Lung (tissue), 12 donors: ENCODE measurements around the gene ENTREP1. TPM values are rescaled to one million over a fixed set of nuclear protein-coding genes. Genes with fewer than 3 reads are reported as not detected.
A peak's percentile ranks its signal among the peaks of the same experiment; 100 is the strongest.

ENCODE experiments used
- ATAC-seq: fragments of 200-7000 bp; cut with Tn5 transposase; one replicate; pipeline ENCODE4 v1.9.1; 2020; ENCODE audit warnings: moderate number of reproducible peaks; ENCODE audit not compliant: insufficient read depth, low FRiP score
- DNase-seq, 3 donors: peaks; one replicate each; pipeline ENCODE4 v3.0.0-alpha.2; 2013 to 2017
- H3K27ac ChIP-seq, 2 donors: one replicate each; pipeline ENCODE4 v1.5.1; 2013; ENCODE audit warnings: mild to moderate bottlenecking in 2 of 2, moderate library complexity in 2 of 2, control low read depth in 1 of 2, inconsistent platforms in 1 of 2, low read depth in 1 of 2, low read length in 1 of 2
- H3K27me3 ChIP-seq, 3 donors: one replicate each; pipeline ENCODE4 v1.5.1; 2013; ENCODE audit warnings: low read length in 2 of 3; ENCODE audit not compliant: control insufficient read depth in 3 of 3, insufficient read depth in 3 of 3
- H3K36me3 ChIP-seq, 4 donors: one replicate each; pipeline ENCODE4 v1.5.1; 2013; ENCODE audit warnings: low read length in 4 of 4, mild to moderate bottlenecking in 1 of 4, moderate library complexity in 1 of 4; ENCODE audit not compliant: control insufficient read depth in 4 of 4, insufficient read depth in 4 of 4
- H3K4me1 ChIP-seq, 5 donors: one replicate each; pipeline ENCODE4 v1.5.1; 2013; ENCODE audit warnings: low read length in 5 of 5, mild to moderate bottlenecking in 2 of 5, moderate library complexity in 1 of 5; ENCODE audit not compliant: control insufficient read depth in 5 of 5, insufficient read depth in 5 of 5
- H3K4me3 ChIP-seq: one replicate; pipeline ENCODE4 v1.5.1; 2013; ENCODE audit warnings: mild to moderate bottlenecking, control low read depth, moderate library complexity
- H3K9ac ChIP-seq, 2 donors: one replicate each; pipeline ENCODE4 v1.5.1; 2013; ENCODE audit warnings: low read length in 2 of 2, control low read depth in 1 of 2; ENCODE audit not compliant: insufficient read depth in 1 of 2
- H3K9me3 ChIP-seq, 4 donors: one replicate each; pipeline ENCODE4 v1.5.1; 2013; ENCODE audit warnings: low read length in 3 of 4, mild to moderate bottlenecking in 1 of 4, moderate library complexity in 1 of 4; ENCODE audit not compliant: control insufficient read depth in 4 of 4, insufficient read depth in 3 of 4
- WGBS, 2 donors: extraction: QIAGEN DNeasy Blood & Tissue Kit; methylation state at CpG; one replicate each; pipeline ENCODE4 v1.1.7; 2013; 5-methylcytosine and 5-hydroxymethylcytosine counted together
- polyA plus RNA-seq, 2 donors: library from polyadenylated mRNA; stranded (reverse); fragments of 200-250 nt; gene quantifications; one replicate each; pipeline ENCODE4 v1.2.1, GENCODE V29; 2013
- total RNA-seq, 2 donors: library from RNA; depleted of rRNA in 1 of 2; stranded (reverse); fragments of >200 nt in 1 of 2; gene quantifications; one replicate each; pipeline ENCODE4 v1.2.1, GENCODE V29; 2014 to 2021
- TF ChIP-seq, protein P1 (sequence below): IDR thresholded peaks from 2 replicates; pipeline ENCODE4 v1.5.1; 2012; ENCODE audit warnings: mild to moderate bottlenecking; ENCODE audit errors: control extremely low read depth, extremely low read depth
- donor health status: control.
- donor health status: control.
- donor health status: Bipolar disorder and iron deficiency.
- donor health status: healthy.
- donor health status: DM: yes; HTN: yes; CAD: no.

ENTREP1 gene
- total and polyA plus RNA-seq, 4 donors: 3.7 to 47.9 (median 18.3) TPM

DNA sequence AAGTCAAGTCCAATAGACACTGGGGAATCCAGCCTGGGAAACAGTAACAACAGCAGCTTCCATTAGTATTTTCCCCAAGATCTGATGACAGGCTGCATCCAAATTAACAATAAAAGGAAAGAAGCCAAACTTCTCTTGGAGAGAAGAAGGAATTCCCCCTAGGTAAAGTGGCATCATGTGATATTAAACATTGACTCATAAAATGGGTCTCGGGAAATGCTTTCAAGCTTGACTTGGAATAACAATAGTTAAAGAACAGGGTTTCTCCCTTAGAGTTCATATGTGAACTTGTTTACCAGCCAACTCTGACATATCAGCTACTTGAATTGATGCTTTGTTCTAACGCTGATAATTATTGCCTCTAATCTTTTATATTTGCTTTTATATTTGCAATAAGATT, 45.4 kb downstream of the ENTREP1 start:
- WGBS, 2 donors: 50 to 78% methylated on average over 2 of the region's 2 CpGs
- Histone ChIP-seq H3K27me3 (no peaks in the 10 kb centered on the region), H3K36me3 (no peaks in the 10 kb centered on the region), H3K9ac (no peak overlapping the region), H3K27ac (no peak overlapping the region), H3K4me1 (peaks cover 0 to 13% (median 0%) of the 10 kb centered on the region in 5 donors), H3K9me3 (no peaks in the 10 kb centered on the region), H3K4me3 (no peak overlapping the region)
- no peak for ATAC-seq
- DNase-seq: no peak
- TF ChIP-seq, protein P1, sequence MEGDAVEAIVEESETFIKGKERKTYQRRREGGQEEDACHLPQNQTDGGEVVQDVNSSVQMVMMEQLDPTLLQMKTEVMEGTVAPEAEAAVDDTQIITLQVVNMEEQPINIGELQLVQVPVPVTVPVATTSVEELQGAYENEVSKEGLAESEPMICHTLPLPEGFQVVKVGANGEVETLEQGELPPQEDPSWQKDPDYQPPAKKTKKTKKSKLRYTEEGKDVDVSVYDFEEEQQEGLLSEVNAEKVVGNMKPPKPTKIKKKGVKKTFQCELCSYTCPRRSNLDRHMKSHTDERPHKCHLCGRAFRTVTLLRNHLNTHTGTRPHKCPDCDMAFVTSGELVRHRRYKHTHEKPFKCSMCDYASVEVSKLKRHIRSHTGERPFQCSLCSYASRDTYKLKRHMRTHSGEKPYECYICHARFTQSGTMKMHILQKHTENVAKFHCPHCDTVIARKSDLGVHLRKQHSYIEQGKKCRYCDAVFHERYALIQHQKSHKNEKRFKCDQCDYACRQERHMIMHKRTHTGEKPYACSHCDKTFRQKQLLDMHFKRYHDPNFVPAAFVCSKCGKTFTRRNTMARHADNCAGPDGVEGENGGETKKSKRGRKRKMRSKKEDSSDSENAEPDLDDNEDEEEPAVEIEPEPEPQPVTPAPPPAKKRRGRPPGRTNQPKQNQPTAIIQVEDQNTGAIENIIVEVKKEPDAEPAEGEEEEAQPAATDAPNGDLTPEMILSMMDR: no peak

DNA sequence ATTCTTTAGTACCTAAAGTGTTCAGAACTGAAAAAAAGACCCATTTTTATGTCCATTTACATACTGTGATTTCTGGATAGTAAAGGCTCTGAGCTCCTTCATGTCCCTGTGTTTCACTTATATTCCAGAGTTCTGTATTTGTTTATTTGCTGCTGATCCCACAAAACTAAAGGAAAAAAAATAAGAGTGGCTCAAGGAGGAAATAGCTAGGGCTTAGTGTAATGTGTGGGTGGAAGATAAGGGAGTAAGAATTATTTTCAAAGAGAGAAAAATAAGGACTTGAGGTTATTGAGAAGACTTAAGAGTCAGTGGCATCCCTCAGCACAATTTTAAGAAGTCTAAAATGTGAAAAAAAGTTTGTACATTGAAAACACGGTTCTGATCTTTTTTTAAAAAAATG, 46.0 kb downstream of the ENTREP1 start:
- DNase-seq (no peak), ATAC-seq (no peak)
- Histone ChIP-seq H3K4me1 (peaks cover 0 to 11% (median 0%) of the 10 kb centered on the region in 5 donors), H3K9me3 (no peaks in the 10 kb centered on the region), H3K36me3 (no peaks in the 10 kb centered on the region), H3K9ac (no peak overlapping the region), H3K27me3 (no peaks in the 10 kb centered on the region), H3K4me3 (no peak overlapping the region), H3K27ac (no peak overlapping the region)
- TF ChIP-seq, protein P1: no peak
- WGBS, 2 donors: 20% methylated on average over 1 of the region's 1 CpG

DNA sequence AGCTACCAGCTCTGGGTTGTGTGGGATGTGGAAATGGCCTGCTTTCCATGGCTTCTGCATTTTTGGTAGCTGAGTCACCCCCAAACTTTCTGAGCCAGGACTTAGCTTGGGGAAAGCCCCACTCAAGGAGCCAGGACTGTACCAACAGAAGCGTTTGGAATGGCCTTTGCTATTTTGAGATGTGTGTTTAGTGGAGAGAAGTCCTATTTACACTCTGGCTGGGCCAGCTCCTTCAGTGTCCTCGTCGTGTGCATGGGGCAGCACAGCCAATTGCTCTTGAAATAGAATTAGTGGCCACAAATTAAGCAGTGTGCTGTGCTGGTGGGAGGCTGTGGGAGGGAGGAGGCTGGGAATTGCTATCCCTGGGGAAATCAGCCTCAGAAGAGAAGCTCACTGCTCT, 51.6 kb downstream of the ENTREP1 start:
- TF ChIP-seq, protein P1: no peak
- Histone ChIP-seq H3K27ac (peak overlapping the region in 1 of 2 donors; percentile 5), H3K36me3 (no peaks in the 10 kb centered on the region), H3K9me3 (no peaks in the 10 kb centered on the region), H3K4me3 (no peak overlapping the region), H3K4me1 (peaks cover under 1 to 13% (median 3%) of the 10 kb centered on the region in 5 donors), H3K9ac (no peak overlapping the region), H3K27me3 (no peaks in the 10 kb centered on the region)
- ATAC-seq (peak; percentile 87), DNase-seq (peak in 1 of 3 donors; percentile 39)
- 41 to 77% methylated on average over 3 of the region's 3 CpGs for WGBS, 2 donors

DNA sequence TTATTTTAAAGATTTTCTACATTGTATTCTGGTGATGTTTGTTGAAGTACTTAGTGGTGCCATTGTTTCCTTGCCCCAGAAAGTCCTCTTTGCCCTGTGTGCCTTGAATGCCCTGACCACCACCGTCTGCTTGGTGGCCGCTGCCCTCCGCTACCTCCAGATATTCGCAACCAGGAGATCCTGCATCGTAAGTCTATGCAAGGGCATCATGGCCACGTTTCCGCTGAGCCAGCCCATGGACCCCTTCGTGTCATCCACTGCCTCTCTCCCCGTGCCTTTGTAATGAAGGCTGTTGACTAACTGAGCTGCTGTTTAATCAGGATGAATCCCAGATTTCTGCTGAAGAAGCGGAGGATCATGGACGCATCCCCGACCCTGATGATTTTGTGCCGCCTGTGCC, 52.3 kb downstream of the ENTREP1 start:
- Histone ChIP-seq H3K4me1 (peaks cover 4 to 13% (median 4%) of the 10 kb centered on the region in 5 donors), H3K9ac (no peak overlapping the region), H3K36me3 (no peaks in the 10 kb centered on the region), H3K4me3 (no peak overlapping the region), H3K27me3 (no peaks in the 10 kb centered on the region), H3K9me3 (no peaks in the 10 kb centered on the region), H3K27ac (no peak overlapping the region)
- 94% methylated on average over 13 of the region's 13 CpGs for WGBS, 2 donors
- ATAC-seq (no peak), DNase-seq (no peak)
- TF ChIP-seq, protein P1: no peak
